Measurements from ENCODE around the gene HDAC10.
A peak's percentile ranks its signal among the peaks of the same experiment; 100 is the strongest.

Gene HDAC10, protein sequence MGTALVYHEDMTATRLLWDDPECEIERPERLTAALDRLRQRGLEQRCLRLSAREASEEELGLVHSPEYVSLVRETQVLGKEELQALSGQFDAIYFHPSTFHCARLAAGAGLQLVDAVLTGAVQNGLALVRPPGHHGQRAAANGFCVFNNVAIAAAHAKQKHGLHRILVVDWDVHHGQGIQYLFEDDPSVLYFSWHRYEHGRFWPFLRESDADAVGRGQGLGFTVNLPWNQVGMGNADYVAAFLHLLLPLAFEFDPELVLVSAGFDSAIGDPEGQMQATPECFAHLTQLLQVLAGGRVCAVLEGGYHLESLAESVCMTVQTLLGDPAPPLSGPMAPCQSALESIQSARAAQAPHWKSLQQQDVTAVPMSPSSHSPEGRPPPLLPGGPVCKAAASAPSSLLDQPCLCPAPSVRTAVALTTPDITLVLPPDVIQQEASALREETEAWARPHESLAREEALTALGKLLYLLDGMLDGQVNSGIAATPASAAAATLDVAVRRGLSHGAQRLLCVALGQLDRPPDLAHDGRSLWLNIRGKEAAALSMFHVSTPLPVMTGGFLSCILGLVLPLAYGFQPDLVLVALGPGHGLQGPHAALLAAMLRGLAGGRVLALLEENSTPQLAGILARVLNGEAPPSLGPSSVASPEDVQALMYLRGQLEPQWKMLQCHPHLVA

DNA sequence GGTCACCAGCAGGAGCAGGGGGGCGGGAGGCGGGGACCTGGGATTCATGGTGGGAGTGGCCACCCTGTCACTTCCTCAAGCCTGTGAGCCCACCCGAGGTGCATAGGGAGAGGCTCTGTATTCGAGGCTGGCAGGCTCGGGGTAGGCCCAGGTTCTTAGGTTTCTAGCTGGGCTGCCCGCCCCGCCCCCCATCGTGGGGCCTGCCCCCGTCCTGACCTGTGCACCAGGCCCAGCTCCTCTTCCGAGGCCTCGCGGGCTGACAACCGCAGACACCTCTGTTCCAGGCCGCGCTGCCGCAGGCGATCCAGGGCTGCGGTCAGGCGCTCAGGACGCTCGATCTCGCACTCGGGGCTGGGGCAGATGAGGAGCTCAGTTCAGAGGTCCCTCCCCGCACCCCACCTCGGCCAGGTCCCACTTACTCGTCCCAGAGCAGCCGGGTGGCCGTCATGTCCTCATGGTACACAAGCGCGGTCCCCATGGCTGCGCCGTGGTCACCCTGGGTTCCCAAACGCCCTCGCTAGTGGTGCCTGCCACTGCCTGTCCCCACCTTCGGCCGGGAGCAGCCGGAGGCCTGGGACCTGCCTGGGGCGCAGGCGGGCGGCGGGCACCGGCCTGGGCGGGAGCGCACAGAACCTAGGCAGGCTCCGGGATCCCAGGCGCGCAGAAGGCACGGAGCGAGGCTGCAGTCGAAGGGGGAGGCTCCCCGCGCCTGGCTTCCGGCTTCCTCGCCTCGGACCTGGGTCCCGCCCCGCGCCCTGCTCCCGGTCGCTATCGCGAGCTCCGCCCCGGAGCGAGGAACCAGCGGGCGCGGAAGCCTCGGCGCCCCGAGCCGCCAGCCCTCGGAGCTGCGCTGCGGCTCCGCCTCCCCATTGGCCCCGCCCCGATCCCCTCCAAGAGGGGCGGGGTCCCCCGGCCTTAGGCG is at the start of gene HDAC10:
Gene HDAC10 (minus strand): TSS at position 711 of the 922 bp plus-strand sequence. CDS start 233 bp downstream, at position 478.
- peak within 1 kb of the TSS; percentile 86 for H3K9ac ChIP-seq (ENCODE audit: insufficient read length)
- DNase-seq (ENCODE audit: low read depth, low spot score) = no peak
- H3K4me3 ChIP-seq = peak within 1 kb of the TSS; percentile 92
- no peaks in the 10 kb centered on the region for H3K9me3 ChIP-seq (ENCODE audit: low read depth, low read length)
- H3K36me3 ChIP-seq (ENCODE audit: insufficient read depth, low read length) = no peaks in the 10 kb centered on the region
- TF ChIP-seq POLR2AphosphoS5 (IDR thresholded peaks at IDR 0.05; ENCODE audit: borderline replicate concordance, low read depth, low read length) (peak; percentile 31; the same call in 1 of the 2 replicates), EZH2 (IDR thresholded peaks at IDR 0.05) (no peak)
- H3K27ac ChIP-seq = no peak within 1 kb of the TSS

DNA sequence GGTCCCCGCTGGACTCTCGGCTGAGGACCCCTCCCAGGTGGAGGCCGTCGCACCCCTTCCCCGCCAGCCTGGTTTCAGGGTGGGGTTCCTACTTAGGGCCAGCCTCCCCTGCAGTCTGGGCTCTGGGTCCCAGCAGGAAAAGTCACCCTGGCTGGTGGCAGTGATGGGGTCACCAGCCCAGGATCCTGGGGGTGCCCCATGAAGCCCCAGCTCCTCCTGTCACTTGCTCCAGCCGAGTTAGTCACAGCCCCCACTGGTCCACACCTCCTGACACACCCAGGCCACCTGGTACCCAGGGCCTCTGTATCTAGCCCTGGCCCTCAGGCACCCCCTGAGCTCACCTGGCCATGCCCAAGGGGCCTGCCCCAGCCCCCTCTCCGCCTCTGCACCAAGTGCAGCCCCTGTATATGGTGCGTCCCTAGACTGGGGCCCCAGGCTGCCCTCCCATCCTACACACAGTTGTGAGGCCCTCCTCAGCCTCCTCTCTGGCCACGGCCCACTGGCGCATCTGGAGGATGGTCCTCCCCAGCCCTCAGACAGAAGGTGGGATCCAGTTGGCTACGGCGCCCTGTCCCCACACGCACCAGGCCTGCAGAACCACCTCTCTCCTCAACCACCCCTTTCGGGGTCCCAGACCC is 49.7 kb upstream of the HDAC10 start:
- Histone ChIP-seq H3K9ac (ENCODE audit: insufficient read length) (no peak overlapping the region), H3K27ac (no peak overlapping the region), H3K36me3 (ENCODE audit: insufficient read depth, low read length) (no peaks in the 10 kb centered on the region), H3K9me3 (ENCODE audit: low read depth, low read length) (no peaks in the 10 kb centered on the region), H3K4me3 (no peak overlapping the region)
- TF ChIP-seq EZH2 (IDR thresholded peaks at IDR 0.05) (no peak), FOXP2 (optimal IDR thresholded peaks at IDR 0.05; ENCODE audit: control extremely low read depth, extremely low read length, insufficient read depth) (no peak), POLR2AphosphoS5 (IDR thresholded peaks at IDR 0.05; ENCODE audit: borderline replicate concordance, low read depth, low read length) (no peak)
- DNase-seq (ENCODE audit: low read depth, low spot score) = no peak

DNA sequence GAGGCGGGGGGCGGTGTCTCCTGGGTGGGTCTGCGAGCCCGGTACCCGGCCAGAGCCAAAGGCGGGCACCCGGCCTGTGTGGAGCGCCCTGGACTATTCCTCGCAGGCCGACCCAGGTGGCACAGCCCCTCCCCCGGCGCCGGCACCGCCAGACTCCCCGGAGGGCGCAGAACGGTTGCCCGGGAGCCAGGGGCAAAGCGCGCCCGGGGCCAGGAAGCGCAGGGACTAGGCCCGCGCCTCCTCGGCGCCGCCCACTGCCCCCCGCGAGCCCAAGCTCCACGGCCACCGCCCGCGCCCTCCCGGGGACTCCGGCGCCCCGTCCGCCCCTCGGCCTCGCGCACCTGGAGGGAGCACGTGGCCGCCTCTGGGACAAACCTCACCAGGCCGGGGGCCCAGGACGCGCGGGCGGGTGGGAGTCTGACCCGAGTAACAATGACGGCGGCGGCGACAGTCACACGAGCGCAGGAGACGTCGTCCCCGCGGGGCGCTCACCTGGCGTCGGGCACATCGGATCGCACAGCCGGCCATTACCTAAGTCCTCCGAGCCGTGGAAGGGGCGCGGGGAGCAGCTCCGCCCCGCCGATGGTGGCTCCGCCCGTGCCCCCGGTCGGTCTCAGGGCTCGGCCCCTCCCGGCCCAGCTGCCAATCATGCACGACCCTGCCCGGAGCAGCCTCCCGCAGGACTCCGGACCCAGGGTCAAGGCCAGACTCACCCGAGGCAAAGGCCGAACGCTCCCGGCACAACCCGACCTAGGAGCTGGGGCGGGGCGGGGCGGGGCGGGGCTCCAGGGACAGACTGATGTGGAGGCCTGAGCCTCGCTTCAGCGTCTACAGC is 48.9 kb upstream of the HDAC10 start:
- no peaks in the 10 kb centered on the region for H3K9me3 ChIP-seq (ENCODE audit: low read depth, low read length)
- no peak for DNase-seq (ENCODE audit: low read depth, low spot score)
- H3K27ac ChIP-seq = no peak overlapping the region
- peak overlapping the region; percentile 74 for H3K4me3 ChIP-seq
- no peak overlapping the region for H3K9ac ChIP-seq (ENCODE audit: insufficient read length)
- H3K36me3 ChIP-seq (ENCODE audit: insufficient read depth, low read length) = no peaks in the 10 kb centered on the region
- TF ChIP-seq POLR2AphosphoS5 (IDR thresholded peaks at IDR 0.05; ENCODE audit: borderline replicate concordance, low read depth, low read length) (no peak), FOXP2 (optimal IDR thresholded peaks at IDR 0.05; ENCODE audit: control extremely low read depth, extremely low read length, insufficient read depth) (no peak), EZH2 (IDR thresholded peaks at IDR 0.05) (no peak)

DNA sequence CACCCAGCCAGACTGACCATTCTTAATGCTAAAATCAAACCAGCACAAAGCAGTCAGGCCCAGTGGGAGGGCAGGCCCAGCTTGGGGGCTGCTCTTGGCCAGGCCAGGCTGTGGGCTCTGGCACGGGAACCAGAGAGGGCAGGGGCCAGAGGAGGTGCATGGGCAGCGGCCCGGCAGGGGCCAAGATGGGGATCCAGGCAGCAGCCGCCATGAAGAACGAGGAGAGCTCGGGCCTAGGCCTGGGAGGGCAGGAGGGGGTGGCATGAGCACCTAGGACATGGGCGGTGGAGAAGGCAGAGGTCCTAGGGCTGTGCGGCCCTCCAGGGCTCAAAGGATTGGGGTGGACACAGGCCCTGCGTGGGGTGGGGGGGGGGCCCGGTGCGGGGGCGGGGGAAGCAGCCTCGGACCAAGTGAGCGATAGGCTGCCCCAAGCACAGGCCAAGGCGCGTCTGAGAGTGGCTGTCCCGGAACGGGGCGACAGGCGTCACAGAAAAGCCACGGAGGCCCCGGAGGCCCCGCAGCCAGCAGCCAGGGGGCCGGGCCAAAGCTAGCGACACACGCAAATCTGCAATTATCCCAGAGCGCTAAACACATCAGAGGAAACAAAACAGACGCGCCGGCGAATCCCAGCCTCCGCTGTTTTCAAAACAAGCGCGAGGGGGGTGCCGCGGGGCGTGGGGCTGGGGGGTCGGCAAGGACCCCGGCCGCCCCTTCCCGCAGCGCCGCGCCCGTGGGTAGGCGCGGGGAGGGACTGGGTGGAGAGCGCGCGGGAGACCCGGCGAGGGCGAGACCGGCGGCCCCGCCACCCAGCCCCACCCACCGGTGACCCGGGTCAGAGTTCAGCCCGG is 48.1 kb upstream of the HDAC10 start:
- TF ChIP-seq FOXP2 (optimal IDR thresholded peaks at IDR 0.05; ENCODE audit: control extremely low read depth, extremely low read length, insufficient read depth) (peak; percentile 72), POLR2AphosphoS5 (IDR thresholded peaks at IDR 0.05; ENCODE audit: borderline replicate concordance, low read depth, low read length) (no peak), EZH2 (IDR thresholded peaks at IDR 0.05) (no peak)
- Histone ChIP-seq H3K36me3 (ENCODE audit: insufficient read depth, low read length) (no peaks in the 10 kb centered on the region), H3K27ac (no peak overlapping the region; the same call in 1 of the 2 replicates), H3K4me3 (peak overlapping the region; percentile 74), H3K9me3 (ENCODE audit: low read depth, low read length) (no peaks in the 10 kb centered on the region), H3K9ac (ENCODE audit: insufficient read length) (no peak overlapping the region)
- DNase-seq (ENCODE audit: low read depth, low spot score) = no peak

DNA sequence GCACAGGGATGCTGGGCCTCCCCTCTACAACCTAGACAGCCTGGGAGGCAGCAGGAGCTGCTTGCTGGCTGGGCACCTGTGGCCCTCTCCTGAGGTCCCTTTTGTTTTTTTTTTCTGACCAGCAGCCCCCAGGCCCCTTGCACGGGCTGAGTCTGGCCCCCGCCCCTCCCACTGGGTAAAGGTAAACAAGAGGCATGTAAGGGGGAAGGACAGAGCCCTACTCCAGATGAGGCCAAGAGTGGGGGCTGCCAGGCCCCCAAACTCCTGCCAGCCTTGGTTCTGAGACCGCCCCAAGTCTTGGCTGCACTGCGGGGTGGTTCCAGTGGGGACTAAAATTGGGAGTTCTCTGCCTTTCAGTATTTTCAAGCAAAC is 47.2 kb upstream of the HDAC10 start:
- H3K4me3 ChIP-seq = no peak overlapping the region
- TF ChIP-seq EZH2 (IDR thresholded peaks at IDR 0.05) (no peak), FOXP2 (optimal IDR thresholded peaks at IDR 0.05; ENCODE audit: control extremely low read depth, extremely low read length, insufficient read depth) (no peak), POLR2AphosphoS5 (IDR thresholded peaks at IDR 0.05; ENCODE audit: borderline replicate concordance, low read depth, low read length) (no peak)
- H3K9me3 ChIP-seq (ENCODE audit: low read depth, low read length) = no peaks in the 10 kb centered on the region
- no peak for DNase-seq (ENCODE audit: low read depth, low spot score)
- H3K27ac ChIP-seq = no peak overlapping the region; the same call in 1 of the 2 replicates
- no peak overlapping the region for H3K9ac ChIP-seq (ENCODE audit: insufficient read length)
- H3K36me3 ChIP-seq (ENCODE audit: insufficient read depth, low read length) = no peaks in the 10 kb centered on the region

DNA sequence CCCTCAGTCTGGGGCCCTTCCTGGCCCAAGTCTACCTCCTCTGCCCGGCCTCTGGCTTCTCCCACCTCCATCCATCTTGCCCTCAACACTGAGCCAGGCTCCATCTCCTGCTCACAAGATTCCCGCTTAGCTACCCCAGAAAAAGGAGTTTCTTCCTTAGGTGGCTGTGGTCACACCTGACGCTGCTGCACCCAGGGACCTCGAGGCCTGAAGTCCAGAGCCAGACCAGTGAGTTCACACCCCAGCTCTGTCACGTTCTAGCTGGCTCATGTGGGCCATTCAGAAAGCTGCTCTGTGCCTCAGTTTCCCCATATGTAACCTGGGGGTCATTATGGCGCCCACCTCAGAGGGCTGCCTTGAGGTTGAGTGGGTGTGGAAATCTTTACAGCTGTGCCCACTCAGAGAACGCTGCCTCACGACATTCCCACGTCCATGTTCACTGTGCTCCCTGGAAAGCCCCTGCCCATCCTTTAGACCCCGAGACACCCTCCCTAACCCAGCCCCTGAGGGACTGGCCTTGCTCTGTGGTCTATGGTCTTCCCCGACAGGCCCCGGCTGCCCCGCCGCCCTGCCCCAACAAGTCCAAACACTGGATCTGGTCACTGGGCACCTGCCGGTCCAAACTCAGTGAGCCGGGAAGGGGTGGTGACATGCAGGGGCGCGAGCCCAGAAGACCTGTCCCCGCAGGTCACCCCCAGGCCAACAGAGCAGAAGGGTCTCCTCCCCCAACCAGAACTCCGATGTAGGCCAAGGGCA is 46.6 kb upstream of the HDAC10 start:
- Histone ChIP-seq H3K9ac (ENCODE audit: insufficient read length) (no peak overlapping the region), H3K27ac (no peak overlapping the region; the same call in 1 of the 2 replicates), H3K9me3 (ENCODE audit: low read depth, low read length) (no peaks in the 10 kb centered on the region), H3K4me3 (no peak overlapping the region), H3K36me3 (ENCODE audit: insufficient read depth, low read length) (no peaks in the 10 kb centered on the region)
- DNase-seq (ENCODE audit: low read depth, low spot score) = no peak
- TF ChIP-seq POLR2AphosphoS5 (IDR thresholded peaks at IDR 0.05; ENCODE audit: borderline replicate concordance, low read depth, low read length) (no peak), EZH2 (IDR thresholded peaks at IDR 0.05) (no peak), FOXP2 (optimal IDR thresholded peaks at IDR 0.05; ENCODE audit: control extremely low read depth, extremely low read length, insufficient read depth) (no peak)
